ENCODE data around the gene SLC17A7.

SLC17A7 gene

DNA sequence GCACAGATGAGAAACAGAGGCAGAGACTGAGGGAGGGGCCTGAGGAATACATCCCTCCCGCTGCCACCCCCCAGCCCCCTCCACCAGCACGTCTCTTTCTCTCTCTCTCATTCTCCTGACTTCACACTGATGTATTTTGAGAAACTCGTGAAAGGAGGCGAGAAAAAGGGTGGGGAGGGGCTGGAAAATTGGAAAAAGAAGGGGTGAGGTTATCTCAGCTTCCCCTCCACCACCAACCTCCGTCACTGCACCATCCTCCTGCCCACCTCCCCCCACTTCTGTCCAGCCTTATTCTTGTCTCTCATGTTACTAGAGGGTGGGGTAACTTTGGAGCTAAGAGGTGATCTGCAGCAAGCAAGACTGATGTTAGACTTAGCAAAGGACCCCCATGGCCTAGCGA lies 1.5 kb downstream of the SLC17A7 start:
- Histone ChIP-seq H3K36me3 (ENCODE audit: control insufficient read depth, insufficient read depth, low read length) (no peaks in the 10 kb centered on the region), H3K27me3 (replicated peaks; ENCODE audit: control insufficient read depth, insufficient read depth, low read length) (peaks cover 3% of the 10 kb centered on the region; the same call in 1 of the 2 replicates), H3K4me3 (replicated peaks; ENCODE audit: low read depth, low read length) (no peak overlapping the region)
- TF ChIP-seq, protein P1, sequence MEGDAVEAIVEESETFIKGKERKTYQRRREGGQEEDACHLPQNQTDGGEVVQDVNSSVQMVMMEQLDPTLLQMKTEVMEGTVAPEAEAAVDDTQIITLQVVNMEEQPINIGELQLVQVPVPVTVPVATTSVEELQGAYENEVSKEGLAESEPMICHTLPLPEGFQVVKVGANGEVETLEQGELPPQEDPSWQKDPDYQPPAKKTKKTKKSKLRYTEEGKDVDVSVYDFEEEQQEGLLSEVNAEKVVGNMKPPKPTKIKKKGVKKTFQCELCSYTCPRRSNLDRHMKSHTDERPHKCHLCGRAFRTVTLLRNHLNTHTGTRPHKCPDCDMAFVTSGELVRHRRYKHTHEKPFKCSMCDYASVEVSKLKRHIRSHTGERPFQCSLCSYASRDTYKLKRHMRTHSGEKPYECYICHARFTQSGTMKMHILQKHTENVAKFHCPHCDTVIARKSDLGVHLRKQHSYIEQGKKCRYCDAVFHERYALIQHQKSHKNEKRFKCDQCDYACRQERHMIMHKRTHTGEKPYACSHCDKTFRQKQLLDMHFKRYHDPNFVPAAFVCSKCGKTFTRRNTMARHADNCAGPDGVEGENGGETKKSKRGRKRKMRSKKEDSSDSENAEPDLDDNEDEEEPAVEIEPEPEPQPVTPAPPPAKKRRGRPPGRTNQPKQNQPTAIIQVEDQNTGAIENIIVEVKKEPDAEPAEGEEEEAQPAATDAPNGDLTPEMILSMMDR (IDR thresholded peaks at IDR 0.05; ENCODE audit: insufficient read depth, low read length, poor library complexity, severe bottlenecking): no peak
- no peak for DNase-seq (ENCODE audit: extremely low read depth, insufficient read length)

DNA sequence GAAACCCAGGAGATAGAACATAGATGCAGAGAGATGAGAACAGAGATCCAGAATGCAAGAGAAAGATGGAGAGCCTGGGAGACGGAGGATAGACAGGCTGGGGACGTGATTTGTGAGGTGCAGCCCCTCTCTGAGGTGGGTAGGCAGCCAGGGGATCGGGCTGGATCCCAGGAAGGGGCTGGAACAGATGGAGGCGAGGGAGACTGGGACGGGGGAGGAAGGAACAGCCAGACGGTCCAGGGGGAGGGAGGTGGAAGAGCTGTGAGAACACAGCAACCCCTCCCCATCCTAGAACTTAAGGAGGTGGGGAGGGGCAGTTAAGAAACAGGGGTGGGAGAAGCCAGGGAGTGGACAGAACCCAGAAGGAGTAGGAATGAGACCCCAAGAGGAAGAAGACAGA lies 3.1 kb downstream of the SLC17A7 start:
- no peak overlapping the region for H3K4me3 ChIP-seq (replicated peaks; ENCODE audit: low read depth, low read length)
- H3K27me3 ChIP-seq (replicated peaks; ENCODE audit: control insufficient read depth, insufficient read depth, low read length): peaks cover 3% of the 10 kb centered on the region; the same call in 1 of the 2 replicates
- no peak for DNase-seq (ENCODE audit: extremely low read depth, insufficient read length)
- H3K36me3 ChIP-seq (ENCODE audit: control insufficient read depth, insufficient read depth, low read length): no peaks in the 10 kb centered on the region
- TF ChIP-seq, protein P1 (IDR thresholded peaks at IDR 0.05; ENCODE audit: insufficient read depth, low read length, poor library complexity, severe bottlenecking): no peak

DNA sequence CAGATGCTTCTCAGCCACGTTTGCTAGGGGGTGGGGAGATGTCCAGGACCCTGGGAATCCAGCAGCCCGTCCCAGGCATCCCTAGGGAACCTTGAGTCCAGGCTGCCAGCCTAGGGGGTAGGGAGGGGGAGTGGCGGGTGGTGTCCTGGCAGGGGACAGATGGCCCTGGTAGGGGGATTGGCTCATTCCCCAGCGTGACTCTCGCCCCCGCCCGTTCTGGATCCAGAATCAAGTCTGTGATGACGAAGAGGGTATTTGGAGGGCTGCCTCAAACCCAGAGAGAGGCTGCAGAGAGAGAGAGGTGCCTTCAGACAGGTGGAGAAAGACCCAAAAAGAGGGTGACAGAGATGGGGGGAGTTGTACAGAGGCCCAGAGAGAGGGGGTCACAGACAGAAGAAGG lies 4.1 kb downstream of the SLC17A7 start:
- TF ChIP-seq, protein P1 (IDR thresholded peaks at IDR 0.05; ENCODE audit: insufficient read depth, low read length, poor library complexity, severe bottlenecking): no peak
- Histone ChIP-seq H3K4me3 (replicated peaks; ENCODE audit: low read depth, low read length) (no peak overlapping the region), H3K36me3 (ENCODE audit: control insufficient read depth, insufficient read depth, low read length) (no peaks in the 10 kb centered on the region), H3K27me3 (replicated peaks; ENCODE audit: control insufficient read depth, insufficient read depth, low read length) (peaks cover 3% of the 10 kb centered on the region; the same call in 1 of the 2 replicates)
- DNase-seq (ENCODE audit: extremely low read depth, insufficient read length): no peak

DNA sequence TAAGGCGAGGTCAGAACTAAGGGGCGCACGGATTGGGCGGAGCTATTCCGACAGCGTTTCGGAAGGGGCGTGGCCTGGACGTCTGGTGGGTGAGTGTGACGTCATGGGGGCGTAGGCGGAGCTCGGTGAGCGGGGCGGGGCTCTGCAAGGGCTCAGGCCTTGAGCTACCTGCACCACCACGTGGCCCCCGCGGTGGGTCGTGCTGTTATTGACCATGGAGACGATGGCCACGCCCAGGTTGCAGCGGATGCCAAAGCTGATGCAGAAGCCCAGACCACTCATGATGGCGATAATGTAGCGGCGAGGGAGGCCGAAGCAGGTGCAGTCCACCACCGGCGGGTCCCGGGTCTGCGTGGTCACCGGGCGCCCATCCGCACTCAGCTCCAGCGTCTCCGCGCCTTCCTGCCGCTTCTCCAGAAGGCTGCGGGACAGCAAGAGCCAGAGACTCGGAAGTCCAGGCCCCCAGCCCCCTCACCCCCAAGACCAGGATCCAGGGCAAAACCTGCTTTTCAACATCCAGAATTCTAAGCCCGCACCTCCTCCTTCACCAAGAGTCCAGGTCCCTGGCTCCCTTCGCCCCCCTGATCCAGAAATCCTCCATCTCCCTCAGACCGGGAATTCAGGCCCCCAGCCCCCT lies 4.8 kb downstream of the SLC17A7 start:
- H3K4me3 ChIP-seq (replicated peaks; ENCODE audit: low read depth, low read length): no peak overlapping the region
- TF ChIP-seq, protein P1 (IDR thresholded peaks at IDR 0.05; ENCODE audit: insufficient read depth, low read length, poor library complexity, severe bottlenecking): no peak
- peaks cover 3% of the 10 kb centered on the region; the same call in 1 of the 2 replicates for H3K27me3 ChIP-seq (replicated peaks; ENCODE audit: control insufficient read depth, insufficient read depth, low read length)
- no peaks in the 10 kb centered on the region for H3K36me3 ChIP-seq (ENCODE audit: control insufficient read depth, insufficient read depth, low read length)
- DNase-seq (ENCODE audit: extremely low read depth, insufficient read length): peak; percentile 72

DNA sequence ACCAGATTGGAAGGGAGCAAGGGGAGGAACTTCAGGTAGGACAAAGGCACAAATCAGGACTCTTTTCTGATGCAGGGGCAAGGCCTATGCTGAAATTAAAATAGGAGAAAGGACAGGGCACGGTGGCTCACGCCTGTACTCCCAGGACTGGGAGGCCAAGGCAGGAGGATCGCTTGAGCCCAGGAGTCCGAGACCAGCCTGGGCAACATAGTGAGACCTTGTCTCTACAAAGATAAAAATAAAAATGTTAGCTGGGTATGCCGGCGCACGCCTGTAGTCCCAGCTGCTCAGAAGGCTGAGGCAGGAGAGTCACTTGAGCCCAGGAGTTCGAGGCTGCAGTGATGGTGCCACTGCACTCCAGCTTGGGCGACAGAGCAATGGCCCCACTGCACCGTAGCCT lies 5.7 kb downstream of the SLC17A7 start:
- H3K36me3 ChIP-seq (ENCODE audit: control insufficient read depth, insufficient read depth, low read length): no peaks in the 10 kb centered on the region
- TF ChIP-seq, protein P1 (IDR thresholded peaks at IDR 0.05; ENCODE audit: insufficient read depth, low read length, poor library complexity, severe bottlenecking): no peak
- DNase-seq (ENCODE audit: extremely low read depth, insufficient read length): no peak
- H3K27me3 ChIP-seq (replicated peaks; ENCODE audit: control insufficient read depth, insufficient read depth, low read length): peaks cover 1% of the 10 kb centered on the region; the same call in 1 of the 2 replicates
- H3K4me3 ChIP-seq (replicated peaks; ENCODE audit: low read depth, low read length): no peak overlapping the region

Measured in GM06990 (cell line).